ENCODE data around the gene TXNRD2.

Gene TXNRD2

DNA sequence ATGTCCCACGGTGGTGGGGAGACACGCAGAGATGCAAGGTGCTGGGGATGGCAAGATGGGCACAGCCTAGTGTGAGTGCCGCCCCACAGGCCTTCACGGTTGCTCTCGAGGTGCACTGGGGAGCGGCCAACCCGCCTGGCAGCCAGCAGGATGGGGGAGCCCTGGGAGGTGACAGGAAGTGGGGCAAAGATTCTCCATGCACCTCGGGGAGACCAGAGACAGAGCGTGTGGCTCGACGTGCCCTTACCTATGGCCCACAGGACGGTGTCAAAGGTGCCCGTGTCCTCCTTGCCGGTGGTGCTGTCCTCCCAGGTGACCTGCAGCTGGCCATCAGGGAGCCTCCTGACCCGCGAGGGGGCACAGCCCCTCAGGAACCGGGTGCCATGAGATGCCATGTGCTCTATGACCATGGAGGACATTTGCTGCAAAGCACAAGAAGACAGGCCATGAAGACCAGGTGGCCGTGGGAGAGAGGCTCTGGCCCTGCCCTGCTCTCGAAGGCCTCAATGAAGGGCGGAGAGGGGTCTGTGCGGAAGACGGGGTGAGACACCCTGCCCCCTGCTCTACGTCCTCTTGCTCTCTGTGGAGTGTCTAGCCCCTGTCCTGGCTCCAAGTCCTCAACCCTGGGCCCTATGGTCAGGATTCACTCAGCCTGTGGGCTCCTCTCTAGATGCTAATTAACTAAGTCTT lies 46.3 kb downstream of the TXNRD2 start:
- TF ChIP-seq, protein P1, sequence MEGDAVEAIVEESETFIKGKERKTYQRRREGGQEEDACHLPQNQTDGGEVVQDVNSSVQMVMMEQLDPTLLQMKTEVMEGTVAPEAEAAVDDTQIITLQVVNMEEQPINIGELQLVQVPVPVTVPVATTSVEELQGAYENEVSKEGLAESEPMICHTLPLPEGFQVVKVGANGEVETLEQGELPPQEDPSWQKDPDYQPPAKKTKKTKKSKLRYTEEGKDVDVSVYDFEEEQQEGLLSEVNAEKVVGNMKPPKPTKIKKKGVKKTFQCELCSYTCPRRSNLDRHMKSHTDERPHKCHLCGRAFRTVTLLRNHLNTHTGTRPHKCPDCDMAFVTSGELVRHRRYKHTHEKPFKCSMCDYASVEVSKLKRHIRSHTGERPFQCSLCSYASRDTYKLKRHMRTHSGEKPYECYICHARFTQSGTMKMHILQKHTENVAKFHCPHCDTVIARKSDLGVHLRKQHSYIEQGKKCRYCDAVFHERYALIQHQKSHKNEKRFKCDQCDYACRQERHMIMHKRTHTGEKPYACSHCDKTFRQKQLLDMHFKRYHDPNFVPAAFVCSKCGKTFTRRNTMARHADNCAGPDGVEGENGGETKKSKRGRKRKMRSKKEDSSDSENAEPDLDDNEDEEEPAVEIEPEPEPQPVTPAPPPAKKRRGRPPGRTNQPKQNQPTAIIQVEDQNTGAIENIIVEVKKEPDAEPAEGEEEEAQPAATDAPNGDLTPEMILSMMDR (IDR thresholded peaks at IDR 0.05; ENCODE audit: borderline replicate concordance, insufficient read depth, low read depth, low read length), result no peak
- H3K4me3 ChIP-seq (ENCODE audit: low read depth, low read length), result no peak overlapping the region

DNA sequence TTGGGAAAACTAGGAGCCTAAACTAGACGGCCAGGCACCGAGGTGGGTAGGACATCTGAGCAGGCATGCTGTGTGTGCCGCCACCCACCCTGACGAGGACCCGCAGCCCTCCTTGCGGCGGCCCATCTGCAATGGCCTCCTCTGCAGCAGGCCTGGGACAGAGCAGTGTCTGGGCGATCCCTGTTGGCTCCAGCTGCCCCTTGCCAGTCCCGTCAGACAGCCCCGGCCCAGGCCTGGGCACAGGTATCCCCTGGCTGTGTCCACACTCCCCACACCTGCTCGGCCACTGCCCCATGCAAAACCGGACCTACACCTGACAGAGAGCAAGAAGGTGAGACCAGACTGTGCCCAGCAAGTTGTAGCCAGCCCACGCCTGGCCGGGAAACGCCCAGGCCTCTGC lies 48.3 kb downstream of the TXNRD2 start:
- TF ChIP-seq, protein P1 (IDR thresholded peaks at IDR 0.05; ENCODE audit: borderline replicate concordance, insufficient read depth, low read depth, low read length), result no peak
- H3K4me3 ChIP-seq (ENCODE audit: low read depth, low read length), result no peak overlapping the region

DNA sequence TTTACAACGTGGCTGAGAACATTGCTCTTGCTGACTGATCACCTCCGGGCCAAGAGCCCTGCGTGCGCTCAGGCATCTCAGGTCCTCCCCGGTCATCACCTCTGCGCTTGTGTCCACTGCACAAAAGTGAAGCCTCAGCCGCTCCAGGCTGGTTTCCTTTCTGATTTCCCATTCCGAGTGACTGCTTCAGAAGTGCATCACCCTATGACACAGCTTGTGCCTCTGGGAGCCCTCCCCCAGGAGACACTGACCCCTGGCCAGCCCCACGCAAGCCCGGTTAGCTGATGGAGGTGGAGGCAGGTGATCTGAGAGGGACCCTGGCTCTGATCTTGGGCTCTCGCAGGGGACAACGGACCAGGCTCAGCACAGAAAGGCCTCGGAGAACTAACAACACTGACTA lies 48.7 kb downstream of the TXNRD2 start:
- TF ChIP-seq, protein P1 (IDR thresholded peaks at IDR 0.05; ENCODE audit: borderline replicate concordance, insufficient read depth, low read depth, low read length), result no peak
- no peak overlapping the region for H3K4me3 ChIP-seq (ENCODE audit: low read depth, low read length)

DNA sequence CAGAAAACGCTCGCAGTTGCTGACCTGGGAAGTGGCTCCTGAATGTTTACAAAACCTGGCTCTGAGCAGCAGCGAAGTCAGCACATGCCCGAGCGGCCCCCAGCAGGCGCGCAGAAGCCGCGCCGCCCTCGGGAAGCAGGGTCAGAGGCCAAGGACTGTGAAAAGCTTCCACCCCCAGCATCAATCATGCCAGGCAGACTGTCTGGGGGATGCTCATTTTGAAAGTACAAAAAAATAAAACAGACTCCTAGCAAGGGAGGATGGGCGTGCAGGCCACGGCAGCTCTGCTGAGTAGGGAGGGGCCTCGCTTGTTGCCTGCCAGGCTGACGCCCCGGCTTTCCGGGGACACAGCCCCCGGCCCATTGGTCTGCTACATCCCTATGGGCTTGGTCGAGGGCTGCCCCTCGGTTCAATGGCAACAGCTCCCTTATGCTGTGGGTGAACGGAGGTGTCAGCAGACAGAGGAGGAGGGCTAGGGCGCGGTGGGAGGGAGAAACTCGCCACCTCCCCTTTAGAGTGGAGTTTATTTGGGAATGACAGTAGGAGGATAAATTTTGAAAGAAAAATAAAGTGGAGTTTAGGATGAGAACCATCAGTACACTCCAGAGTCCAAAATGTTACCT lies 49.2 kb downstream of the TXNRD2 start:
- H3K4me3 ChIP-seq (ENCODE audit: low read depth, low read length), result no peak overlapping the region
- TF ChIP-seq, protein P1 (IDR thresholded peaks at IDR 0.05; ENCODE audit: borderline replicate concordance, insufficient read depth, low read depth, low read length), result no peak

DNA sequence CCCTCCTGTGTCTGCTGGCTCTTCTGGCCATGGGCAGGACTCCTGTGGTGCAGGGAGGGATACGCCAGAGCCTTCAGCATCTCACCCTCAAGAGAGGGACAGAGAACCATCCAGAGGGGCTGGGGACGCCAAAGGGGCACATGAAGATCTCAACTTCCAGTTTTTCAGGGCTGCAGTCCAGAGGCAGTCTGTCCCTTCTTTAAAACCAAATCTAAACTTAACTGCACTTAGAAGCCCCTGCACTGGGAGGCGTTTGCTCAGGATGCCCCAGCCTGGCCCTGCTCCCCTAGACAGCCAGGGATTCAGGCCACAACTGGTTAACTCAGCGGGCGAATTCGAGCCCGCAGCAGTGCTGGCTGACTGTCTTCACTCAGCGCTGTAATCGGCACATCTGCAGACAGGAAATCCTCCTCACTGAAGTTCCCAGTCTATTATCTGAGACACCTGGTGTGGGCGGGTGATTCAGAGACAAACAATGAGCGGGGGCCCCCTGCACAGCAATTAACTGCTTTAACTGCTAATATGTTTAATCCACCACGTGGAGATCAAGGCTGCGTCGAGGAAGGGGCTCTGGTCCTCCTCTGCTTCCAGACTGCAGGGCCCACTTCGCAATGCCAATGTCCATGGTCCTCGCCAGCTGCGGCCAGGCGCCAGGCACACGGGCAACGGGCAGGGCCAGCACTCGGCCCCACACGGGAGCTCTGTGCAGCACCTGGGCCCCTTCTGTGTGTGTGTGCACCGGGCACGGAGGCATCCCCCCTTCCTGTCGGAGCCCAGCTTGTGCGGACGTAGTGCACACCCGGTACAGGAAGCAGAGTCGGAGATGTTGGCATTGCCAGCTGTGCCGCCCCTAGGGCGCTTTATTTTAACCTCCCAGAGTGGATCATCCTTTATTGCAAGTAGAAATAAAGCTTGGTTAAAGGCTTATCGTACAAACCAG lies 50.0 kb downstream of the TXNRD2 start:
- no peak overlapping the region for H3K4me3 ChIP-seq (ENCODE audit: low read depth, low read length)
- TF ChIP-seq, protein P1 (IDR thresholded peaks at IDR 0.05; ENCODE audit: borderline replicate concordance, insufficient read depth, low read depth, low read length), result no peak

DNA sequence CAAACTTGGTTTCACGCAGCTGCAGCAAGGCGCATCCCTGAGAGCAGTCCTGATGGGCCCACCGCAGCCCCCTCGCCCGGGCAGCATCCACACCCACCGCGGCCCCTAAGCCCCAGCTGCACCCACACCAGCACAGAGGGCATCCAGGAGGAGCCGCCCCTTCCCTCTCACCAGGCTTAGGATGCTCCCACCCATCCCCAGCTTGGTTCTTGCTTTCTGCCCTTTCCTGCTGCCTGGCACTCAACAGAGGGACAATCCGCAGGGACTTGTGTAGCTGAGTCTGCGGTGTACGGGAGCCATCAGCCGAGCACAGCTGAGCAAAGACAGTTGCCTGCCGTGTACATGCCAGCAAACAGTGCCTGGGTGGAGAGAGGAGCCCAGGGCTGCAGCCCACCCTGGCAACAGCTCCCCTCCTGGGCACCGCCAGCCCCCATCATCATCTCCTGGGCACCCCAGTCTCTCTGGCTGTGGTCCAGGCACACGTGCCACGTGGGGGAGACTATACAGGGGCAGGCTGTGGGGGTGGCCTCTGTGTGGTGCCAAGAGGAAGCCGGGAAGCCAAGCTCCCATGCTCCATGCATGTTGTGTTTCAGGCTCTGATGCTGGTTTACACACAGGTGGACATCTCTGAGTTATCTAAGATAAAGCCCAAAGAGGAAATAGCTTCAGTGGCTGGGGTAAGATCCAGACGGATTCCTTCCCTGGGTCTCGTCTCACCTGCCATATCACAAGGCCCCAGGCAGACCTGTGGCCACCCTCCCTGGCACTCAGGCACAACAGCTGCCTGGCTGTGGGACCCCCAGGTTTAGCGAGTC lies 50.9 kb downstream of the TXNRD2 start:
- TF ChIP-seq, protein P1 (IDR thresholded peaks at IDR 0.05; ENCODE audit: borderline replicate concordance, insufficient read depth, low read depth, low read length), result no peak
- H3K4me3 ChIP-seq (ENCODE audit: low read depth, low read length), result no peak overlapping the region
